HG03457 (cell line): ENCODE measurements around the gene CEP152.

Experiments used
- ATAC-seq: cut with Tn5 transposase; IDR thresholded peaks from one replicate; pipeline ENCODE4 v1.9.1; 2021; ENCODE audit warnings: moderate number of reproducible peaks; ENCODE audit not compliant: unreplicated experiment

Gene CEP152

DNA sequence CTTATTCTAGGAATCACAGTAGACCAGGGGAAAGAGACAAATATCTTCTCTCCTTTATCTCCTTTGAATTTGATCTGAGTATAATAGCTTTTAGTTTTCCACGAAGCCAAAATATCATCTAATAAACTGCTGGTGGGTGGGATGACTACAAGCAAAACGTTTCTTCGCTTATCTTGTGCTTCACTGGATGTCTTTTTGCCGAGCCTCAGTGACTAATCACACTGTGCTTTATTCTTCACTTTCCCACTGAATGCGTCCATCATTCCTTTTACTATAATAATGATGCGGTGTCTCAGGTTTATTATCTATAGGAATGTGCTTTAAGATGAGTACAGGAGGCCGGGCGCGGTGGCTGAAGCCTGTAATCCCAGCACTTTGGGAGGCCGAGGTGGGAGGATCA is 32.5 kb downstream of the CEP152 start:
- ATAC-seq, result no peak

DNA sequence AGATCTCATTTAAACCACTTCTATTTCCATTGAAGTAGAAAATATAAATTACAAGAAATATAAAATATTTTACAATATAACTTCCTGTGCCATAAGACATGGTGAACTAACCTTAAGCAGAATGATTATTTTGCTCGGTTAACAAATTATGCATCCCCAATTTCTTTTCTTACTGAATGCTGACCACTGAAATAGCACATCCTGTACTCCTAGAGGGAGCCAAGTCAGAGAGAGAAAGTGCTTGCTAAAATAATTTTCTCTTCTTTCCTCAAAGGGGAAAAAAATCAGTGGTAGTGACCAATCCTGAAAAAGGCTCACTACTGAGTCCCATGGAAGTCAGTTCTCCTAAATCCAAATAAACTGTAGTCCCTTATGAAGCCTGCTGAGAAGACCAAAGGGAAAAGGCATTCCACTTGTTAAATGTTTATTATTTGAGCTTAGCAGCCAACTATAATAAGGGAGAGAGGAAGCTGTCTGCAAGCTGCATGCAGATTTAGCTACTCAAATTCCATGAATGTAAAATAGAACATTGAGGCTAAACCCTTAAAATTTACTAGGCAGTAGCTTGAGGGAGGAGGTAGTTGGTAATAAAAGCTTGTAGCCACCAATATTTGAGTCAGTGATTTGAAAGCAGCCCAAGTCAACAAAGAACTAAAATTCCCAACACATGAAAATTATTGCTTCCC is 33.1 kb downstream of the CEP152 start:
- ATAC-seq, result no peak

DNA sequence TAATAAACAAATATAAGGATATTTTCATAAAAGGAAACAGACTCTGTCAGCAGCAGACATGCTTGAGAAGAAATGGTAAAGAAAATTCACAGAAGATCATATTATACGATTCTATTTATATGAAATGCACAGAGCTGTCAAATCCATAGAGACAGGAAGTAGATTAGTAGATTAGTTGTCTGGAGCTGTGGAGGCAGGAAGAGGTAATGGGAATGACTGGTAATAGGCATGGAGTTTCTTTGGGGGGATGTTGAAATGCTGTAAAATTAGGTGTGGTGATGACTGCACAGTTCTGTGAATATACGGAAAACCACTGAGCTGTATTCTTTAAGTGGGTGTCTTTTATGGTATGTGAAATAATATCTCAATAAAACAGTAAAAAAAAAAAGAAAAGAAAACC is 35.3 kb downstream of the CEP152 start:
- ATAC-seq, result no peak

DNA sequence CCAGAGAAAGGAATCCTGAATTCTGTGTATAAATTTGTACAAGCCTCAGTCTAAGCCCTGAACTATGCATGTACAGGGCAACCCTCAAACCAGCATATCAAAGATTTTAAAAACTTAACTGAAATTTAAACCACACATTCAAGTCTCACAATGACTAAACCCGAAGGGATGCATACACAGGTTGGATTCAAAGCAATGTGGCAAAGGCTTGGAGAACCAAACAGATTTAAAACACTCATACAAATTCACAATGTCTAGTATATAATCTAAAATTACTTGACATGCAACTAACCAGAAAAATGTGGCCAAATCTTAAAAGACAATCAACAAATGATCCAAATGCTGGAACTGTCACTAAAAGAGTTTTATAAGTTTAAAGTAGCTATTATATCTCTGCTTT is 36.4 kb downstream of the CEP152 start:
- ATAC-seq, result no peak

DNA sequence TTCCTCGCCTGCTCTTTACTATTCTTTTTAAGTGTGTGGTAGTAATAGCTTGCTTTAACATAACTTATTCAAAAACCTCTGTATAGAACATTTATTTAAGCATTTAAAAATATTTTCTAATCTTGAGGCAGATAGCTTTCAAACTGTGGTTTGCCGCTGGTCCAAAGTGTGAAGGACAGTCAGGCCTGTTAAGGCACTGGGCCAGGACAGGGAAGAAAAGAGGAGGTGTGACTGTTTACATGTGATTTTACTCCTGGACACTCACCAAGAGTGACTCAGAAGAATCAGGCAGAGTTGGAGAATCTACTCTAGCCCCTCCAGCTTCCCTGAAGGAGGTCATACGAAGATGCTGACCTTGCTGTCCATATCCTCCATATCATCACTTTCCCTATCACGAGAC is 44.7 kb downstream of the CEP152 start:
- ATAC-seq, result no peak

DNA sequence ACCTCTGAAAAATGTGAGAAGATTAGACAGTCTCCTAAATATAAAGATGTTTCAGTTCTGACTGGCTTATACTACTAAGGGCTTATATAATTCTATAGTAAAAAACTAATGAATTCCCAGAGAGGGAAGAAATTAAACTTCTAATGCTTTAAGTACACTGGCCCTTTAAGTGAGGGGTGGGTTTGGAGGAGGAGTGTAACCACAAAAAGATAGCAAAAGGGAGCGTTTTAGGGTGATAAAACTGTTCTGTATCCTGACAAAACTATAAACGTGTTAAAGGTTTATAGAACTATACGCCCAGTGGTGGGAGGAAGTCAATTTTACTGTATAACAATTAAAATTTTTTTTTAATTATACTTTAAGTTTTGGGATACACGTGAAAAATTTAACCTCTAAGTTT is 45.8 kb downstream of the CEP152 start:
- no peak for ATAC-seq

DNA sequence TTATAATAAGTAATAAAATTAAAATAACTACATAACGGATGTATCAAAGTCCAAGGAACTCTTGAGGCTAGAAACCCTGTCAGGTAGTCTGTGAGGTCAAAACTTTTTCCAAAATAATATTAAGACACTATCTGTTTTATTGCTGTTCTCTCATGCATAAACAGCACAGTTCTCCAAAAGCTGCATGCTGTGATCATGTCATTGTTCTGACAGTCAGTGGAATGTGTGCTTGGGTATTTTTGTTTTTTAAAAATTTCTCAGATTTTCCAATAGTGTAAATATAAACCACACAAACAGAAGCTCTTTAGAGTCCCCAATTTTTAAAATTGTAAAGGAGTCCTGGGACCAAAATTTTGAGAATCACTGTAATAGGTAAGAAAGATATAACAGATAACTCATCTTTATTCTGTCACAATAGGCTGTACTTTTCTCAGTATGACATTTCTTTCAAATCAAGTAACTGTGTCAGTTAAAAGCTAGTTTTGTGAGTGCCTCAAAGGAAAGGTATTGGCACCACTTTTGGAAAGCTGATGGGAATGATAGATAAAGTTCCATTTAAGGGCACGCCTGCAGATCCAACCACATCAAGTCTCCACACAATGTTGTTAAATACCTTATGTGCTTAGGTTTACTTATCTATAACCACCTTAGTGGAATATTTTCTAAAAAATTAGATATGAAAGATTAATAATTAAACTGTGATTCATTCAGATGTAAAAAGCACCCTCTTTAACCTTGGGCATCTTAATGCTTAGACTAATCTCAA is 49.3 kb downstream of the CEP152 start:
- no peak for ATAC-seq

DNA sequence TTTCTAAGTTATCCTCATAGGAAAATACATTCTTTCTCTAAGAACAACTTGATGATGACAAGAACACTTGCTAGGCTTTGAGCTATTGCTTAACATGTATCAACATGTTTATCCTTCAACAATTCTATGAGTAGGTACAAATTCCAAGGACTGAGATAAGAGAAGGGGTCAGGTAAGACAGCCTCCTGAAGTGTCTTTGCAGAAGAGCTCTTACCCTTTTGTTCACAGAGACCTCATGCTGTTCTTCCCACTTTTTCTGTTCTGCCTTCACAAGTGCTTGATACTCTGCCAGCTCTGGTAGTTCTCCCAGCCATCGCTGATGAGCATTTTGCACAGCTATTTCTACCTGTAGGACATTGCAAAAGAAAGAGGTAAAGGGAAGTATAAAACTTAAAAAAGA is 50.9 kb downstream of the CEP152 start:
- no peak for ATAC-seq

DNA sequence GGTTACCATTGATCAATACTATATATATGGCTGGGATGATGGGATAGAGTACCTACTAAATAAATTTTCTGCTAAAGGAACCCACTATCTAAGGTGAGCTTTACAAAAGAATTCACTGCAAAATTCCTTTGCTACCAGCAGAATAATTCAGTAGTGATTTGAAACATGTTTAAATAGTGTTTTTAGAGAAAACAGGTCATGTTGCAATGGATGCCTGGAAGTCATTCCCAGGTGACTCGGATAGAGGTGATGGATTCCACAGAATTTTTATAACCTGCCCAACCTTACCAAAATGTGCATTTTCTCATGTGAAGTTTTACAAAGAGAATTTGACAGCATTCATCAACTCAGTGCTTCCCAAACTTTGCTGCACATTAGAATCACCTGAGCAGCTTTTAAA is 53.2 kb downstream of the CEP152 start:
- no peak for ATAC-seq

DNA sequence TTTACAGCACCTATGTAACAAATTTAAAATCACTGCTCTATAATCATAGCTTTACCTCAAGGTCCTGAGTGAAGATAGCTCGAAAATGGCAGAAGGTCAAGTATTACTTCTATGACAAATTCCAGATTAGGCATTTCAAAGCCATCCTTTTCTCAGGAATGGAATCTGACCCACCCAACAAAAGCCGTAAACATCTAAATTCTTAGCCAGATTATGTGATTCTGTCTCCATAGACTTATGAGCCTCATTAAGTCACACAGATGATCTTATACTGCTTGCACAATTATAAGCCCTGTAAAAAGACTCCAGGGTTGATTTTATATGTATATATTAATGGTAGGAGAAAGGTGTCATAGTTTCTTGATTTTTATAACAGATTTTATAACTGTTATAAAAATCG is 56.9 kb downstream of the CEP152 start:
- no peak for ATAC-seq

DNA sequence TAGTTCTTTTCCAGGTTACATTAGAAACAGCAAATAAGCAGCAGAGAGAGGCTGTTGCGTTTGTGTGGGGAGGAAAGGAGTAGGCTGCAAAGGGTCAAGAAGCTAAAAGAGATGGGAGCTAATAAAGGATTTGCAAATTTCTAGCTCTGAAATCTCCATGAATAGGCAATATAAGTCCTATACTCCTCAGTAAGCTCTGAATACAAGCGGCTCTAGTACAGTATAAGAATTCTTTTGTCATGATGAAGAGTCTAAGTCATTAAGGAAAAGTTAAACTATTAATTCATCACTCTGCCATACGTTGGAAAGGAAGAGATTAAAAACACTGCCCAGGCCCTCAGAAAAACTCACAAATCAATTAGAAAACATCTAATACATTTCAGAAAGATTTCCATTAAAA is 59.3 kb downstream of the CEP152 start:
- ATAC-seq, result no peak

DNA sequence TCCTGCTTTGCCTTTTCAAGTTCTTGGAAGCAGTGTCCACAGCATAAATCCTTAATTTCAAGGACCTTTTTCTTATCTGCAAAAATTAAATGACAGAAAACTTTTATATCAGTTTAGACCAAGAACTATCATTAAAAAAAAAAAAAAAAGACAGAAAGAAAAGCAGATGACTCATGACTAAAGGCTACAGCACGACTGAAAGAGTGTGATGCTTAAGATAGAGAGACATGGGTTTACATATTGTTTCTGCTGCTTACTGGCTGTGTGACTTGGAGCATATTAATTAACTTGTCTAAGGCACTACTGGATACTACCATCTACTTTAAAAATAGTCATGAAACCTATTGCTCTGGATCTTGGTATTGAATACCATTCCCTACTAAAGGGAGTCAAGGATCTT is 62.3 kb downstream of the CEP152 start:
- no peak for ATAC-seq

DNA sequence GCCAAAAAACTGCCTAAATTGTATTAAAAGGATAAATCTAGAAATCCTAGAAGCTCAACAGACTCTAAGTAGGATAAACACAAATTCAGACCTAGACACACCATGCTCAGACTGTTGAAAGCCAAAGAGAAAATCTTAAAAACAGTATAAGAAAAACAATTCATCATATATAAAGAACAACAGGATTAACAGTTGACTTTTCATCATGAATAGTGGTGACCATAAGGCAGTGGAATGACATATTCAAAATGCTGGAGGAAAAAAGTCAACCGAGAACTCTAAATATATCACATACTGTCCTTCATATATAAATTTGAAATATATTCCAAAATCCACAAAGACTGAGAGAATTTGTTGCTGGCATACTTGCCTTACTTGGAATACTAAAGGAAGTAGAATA is 77.3 kb downstream of the CEP152 start:
- no peak for ATAC-seq

DNA sequence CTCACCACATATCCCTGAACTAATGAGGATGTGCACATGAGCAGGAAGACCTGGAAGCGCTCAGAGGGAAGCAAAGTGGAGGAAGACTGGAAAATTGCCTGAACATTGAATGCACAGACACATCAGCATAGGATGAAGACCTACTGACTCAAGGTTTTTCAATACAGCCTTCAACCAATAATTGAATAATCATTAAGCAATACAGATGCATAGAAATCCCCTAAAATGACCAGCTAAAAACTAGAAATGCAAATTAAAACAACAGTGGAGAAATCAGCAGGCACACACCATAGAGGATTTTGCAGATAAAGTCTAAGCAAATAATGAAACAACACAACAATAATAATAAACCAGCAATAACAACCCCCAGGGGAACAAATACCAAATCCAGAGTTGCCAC is 80.4 kb downstream of the CEP152 start:
- peak; percentile 68 for ATAC-seq

DNA sequence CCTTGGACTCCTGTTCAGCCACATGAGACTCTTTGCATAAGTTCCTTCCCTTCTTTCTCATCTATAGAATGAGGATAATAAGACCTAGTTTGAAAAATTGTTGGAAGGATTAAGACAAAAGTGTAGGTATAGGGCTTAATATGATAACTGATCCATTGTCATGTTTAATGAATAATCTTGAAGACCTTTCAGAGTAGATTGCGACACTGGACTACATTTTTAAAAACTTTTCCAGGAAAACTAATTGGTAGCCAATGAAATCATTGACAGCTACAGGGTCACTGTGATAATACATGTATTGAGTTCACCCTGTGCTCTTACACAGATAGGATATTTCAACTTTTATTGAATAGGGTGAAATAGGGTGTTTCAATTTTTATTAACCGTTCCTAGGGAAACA is 86.9 kb downstream of the CEP152 start:
- no peak for ATAC-seq

DNA sequence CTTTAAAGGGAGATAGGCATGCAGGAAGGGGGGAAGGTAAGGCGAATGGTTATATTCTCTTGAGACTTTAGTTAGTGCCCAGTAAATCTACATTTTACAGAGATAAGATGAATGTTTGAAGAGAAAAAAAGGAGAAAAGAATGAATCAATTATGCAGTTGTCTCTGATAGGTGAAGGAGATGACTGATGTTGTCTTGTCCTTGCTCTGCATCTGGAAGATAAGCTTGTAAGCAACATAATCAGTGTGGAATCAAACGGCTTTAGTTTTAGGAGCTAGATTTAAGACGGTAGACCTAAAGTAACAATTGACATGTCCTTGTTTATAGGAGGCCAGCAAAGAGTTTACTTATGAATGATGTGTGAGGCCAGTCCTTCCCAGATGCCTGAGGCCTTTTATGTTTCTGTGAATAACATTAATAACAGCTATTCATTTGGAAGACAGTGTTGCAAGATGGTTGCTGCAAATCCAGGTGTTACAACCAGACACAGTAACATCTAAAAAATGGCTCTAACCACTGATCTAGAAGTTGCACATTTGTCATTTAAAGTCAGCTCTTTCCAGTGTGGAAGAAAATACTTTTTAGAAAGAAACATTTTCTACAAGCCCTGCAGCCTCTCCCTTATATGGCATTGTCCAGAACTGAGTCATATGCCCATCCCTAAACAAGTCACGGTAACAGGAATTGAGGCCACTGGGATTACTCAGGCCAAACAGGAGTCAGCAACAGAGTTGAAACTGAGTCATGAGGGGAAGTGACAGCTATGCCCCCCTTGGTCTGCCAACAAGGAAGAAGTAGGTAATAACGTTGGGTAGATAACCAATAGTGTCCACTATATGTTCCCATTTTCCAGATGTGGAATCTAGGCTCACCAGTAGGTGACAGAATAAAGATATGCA is 87.9 kb downstream of the CEP152 start:
- ATAC-seq, result no peak

DNA sequence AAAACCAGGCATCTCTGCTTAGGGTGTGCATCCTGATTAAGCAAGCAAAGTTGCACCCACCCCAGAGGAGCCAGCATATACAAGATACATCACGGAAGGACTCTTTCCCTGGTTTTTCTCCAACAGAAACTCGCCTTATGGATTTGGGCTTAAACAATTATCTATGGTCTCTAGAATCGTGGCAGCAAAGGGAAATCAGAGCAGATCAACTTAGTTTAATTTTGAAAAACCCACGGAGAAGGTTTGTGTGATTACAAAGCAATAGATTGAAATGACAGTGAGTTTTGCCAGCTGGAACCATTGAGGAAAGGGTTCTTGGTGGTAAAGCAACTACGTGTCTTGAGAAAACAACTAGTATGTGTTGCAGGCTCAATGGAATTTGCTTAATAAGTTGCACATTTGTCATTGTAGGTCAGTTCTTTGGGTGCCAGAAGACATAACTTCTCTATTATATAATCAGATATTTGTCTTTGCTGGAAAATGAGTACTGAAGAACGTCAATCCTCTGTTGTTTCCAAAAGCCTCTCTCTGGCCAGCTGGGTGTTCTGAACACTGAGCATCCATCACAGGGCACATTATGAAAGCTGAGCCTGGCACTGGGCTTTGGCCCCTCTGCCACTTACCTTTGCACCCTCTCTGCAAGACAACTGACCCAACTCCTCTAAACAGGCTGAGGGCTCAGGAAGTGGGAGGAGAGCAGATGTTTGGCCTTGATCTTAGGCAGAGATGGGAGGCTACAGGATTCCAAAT is 89.6 kb downstream of the CEP152 start:
- no peak for ATAC-seq

DNA sequence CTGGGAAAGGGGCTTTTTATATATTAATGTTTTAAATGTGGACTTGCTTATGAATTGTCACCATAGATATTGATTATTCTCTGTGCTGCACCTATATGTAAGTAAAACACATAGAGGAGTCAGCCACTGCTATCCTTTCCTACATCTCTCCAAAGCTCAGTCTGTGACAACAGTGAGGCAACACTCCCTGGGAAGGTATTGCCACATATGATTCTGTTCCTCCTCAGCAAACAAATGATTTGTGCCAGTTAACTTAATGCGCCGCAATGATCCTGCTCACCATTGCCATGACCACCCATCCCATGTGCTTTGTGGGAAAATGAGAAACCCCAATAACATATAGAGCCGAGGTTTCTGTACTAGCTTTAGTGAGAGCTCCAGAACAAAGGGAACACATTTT is 90.2 kb downstream of the CEP152 start:
- ATAC-seq, result no peak

DNA sequence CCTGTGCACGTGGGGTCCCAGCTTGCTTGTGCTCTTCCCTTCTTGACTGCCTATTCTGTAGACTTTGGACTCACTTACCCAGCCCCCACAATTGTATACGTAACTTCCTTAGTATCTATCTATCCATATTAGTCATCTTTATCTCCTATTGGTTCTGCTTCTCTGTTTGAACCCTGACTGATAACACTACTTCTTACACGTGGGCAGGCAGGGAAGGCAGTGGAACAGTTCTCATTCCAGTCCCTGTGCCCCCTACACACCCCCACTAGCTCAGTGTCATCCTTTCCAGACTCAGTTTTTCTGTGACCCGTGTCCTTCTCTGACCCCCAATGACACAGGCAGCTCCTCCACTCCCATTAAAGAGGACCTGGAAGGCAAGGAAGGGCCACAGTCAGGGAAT is 91.2 kb downstream of the CEP152 start:
- ATAC-seq, result no peak

DNA sequence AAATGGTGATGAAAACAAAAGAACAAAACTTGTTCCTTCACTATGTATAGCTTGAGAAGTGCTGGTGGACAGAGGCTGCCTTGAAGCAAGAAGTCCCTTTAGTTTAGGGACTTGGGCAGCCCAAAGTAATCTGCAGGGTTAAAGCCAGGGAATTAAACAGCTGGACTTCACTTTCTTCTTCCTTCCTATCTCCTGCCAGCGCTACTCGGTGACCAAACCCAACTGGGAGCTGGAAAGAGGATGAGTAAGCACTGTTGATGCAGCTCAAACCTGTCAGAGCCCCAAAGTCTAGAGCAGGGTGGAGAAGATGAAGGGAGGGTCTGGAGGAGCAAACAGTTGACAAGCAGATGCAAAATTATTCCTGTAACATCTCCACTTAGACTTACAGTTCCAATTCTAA is 92.2 kb downstream of the CEP152 start:
- no peak for ATAC-seq

DNA sequence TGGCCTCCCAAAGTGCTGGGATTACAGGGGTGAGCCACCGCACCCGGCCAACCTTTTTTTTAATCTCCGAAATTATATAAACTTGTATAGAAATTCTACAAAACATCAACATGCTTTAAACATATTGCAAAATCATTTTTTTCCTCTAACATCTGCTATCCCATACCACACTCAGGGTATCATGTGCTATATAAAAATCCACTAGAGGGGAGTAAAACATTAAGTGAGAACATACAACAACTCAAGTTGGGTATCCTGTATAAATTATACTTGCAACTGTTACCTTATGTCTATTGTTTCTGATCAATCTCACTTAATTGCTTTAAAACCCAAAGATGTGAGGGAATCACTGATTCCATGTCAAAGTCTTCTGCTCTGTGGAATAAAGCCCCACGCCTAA is 93.4 kb downstream of the CEP152 start:
- no peak for ATAC-seq
